NCI-H2196 treated with DMSO at 0.1 percent for 48 hours (cell line): ENCODE data around the gene MED12.

Experiments used
- DNase-seq: peaks from one replicate; lab custom pipeline; 2025; ENCODE audit not compliant: unreplicated experiment; lab: John Stamatoyannopoulos, UW

Gene MED12

DNA sequence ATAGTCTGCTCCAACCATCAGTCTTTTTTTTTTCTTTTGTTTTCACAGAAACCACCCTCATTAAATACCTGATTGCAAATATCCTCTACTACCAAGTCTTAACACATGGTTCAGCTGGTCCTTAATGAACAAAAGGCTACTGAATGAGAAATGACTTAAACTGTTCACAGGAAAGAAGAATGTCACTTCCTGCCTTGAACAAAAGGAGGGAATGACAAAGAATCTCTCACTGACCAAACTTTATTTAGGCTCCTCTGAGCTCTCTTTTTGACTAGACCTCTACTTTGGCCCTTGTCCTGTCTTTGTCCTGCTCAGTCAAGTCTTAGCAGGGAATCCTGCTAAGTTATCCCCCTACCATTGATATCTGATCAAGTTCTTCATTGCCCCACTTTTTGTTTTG lies 72.9 kb downstream of the MED12 start:
- DNase-seq, result no peak
